GM21619 (cell line): ENCODE measurements around the gene PPP1R13B.

ENCODE experiments used
- ATAC-seq: cut with Tn5 transposase; IDR thresholded peaks from one replicate; pipeline ENCODE4 v1.9.1; 2021; ENCODE audit not compliant: unreplicated experiment

The PPP1R13B gene

GRCh38 chr14:103688906-103689902, 158.2 kb downstream of the PPP1R13B start:
- no peak for ATAC-seq

GRCh38 chr14:103688441-103688840, 158.9 kb downstream of the PPP1R13B start:
- no peak for ATAC-seq

- no peak for ATAC-seq
Measured at GRCh38 chr14:103687712-103688111, 159.7 kb downstream of the PPP1R13B start.

- ATAC-seq, result no peak
Measured at GRCh38 chr14:103686831-103687485, 160.4 kb downstream of the PPP1R13B start.

DNA sequence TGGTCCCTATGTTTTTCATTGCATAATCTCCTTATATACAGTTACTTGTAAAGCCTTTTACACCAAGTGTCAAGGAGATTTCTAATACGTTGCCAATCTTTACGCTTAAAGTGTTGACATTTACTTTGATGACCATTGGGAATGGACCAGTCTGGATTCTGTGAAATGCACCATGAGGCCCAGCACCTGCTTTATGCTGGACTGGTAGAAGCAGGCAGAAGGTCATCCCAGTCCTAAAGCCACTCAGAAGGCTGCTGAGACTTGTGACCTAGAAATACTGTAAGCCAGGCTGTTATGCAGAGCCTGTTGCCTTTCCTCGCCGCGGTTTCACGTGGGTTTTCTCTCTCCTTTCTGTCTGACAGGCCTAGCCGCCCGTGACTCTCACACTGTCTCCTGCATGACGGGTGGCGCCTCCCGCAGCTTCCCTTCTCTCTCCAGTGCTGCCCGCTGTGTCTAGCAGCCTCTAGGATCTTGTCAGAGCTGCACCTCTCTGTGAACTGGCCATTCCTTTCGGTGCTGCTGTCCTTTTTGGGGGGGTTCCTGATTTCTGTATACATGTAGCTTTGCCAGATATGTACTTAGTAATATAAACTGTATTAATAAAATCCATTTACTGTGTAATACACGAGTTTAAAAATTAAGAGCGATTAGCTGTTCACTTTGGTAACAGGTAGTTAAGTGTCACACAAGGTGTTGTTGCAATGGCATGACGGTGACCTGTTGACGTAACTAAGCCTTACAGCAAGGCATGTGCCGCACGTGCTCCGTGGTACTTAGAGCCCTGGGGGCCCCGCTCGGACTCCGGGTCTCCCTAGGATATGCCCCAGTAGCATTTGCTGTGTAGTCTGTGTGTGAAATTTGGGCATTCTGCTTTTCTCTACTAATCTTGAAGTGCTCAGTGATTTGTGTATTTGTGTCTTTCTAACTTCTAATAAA, 161.8 kb downstream of the PPP1R13B start:
- no peak for ATAC-seq

DNA sequence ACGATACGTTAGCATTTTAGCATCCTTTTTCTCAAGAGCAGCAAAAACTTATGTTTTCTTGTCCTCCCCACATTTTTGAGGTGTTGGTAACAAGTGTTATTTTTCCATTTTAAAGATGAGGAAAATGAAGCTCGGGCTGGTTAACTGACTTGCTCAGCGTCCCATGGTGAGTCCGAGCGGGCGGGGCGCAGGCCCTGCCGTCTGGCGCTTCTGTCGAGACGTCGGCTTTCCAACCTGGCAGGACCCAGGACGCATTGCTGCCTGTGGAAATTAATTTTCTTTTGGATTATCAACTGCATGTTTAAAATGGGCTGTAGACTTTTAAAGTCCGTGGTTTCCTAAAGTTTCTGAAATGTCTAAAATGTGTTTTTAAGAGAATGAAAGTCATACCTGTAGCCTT, 162.5 kb downstream of the PPP1R13B start:
- ATAC-seq, result no peak

- ATAC-seq, result no peak
Measured at GRCh38 chr14:103684471-103684870, 162.9 kb downstream of the PPP1R13B start.
